GM15510 (cell line): ENCODE data around the gene ANP32B.

Source experiments
- POLR2A ChIP-seq: IDR thresholded peaks from 3 replicates; pipeline ENCODE4 v1.6.1; 2011; ENCODE audit warnings: borderline replicate concordance; ENCODE audit not compliant: insufficient read length; ENCODE audit errors: extremely low read depth

The ANP32B gene

DNA sequence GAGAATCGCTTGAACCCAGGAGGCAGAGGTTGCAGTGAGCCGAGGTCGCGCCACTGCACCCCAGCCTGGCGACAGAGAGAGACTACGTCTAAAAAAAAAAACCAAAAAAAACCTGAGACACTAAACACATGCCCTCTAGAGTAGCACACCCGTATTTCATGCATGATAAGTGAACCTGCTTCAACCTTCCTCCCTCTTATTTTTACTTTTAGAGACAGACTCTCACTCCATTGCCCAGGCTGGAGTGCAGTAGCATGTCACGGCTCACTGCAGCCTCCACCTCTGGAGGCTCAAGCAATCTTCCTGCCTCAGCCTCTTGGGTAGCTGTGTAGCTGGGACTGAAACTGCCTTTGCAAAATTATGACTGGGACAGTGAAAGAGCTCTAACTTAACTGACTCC, 55.8 kb downstream of the ANP32B start:
- TF ChIP-seq POLR2A = no peak

DNA sequence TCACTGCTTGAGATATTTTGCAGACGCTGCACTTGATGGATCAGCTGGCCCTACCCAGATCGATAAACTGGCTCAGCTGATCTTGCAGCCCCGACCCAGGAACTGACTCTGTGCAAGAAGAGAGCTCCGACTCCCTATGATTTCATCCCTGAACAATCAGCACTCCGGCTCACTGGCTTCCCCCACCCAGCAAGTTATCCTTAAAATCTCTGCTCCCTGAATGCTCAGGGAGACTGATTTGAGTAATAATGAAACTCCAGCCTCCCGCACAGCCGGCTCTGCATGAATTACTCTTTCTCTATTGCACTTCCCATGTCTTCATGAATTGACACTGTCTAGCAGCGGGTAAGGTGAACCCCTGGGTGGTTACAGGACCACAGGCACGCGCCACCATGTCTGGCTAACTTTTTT, 56.5 kb downstream of the ANP32B start:
- TF ChIP-seq POLR2A = no peak

DNA sequence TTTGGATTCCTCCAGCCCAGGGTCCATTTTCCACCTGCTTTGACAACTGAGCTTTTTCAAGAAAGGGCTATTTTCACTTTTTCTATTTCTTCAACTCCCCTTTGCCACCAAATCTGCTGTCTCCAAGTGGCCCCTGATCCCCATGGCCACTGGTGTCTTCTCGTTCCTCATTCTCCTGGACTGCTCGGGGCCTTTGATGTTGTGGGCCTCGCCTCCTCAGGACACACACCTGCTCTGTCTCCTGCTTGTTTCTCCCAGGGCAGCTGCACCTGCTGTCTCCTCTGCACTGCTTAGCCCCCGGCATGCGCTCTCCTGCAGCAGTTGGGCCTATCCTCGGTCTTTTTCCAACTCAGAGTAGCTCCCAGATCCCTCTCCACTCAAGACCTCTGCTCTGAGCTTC, 57.1 kb downstream of the ANP32B start:
- no peak for TF ChIP-seq POLR2A

DNA sequence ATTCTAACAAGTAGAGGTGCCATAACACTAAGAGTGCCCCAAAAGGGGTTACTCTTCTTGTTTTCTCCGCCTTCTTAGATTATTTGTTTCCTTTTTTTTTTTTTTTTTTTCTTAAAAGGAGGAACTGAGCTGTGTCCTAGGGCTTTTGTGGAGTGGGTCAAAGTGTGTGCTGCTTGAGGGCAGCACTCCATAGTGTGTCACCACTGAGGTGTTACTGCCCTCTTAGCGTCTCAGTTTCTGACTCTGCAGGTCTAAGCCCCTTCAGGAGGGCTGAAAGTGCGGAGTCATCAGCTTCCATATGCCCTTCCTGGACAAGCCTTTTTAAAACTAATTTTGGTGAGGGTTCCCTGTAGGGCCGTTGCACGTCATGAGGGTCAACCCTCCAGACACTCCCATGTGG, 60.8 kb downstream of the ANP32B start:
- TF ChIP-seq POLR2A = no peak

DNA sequence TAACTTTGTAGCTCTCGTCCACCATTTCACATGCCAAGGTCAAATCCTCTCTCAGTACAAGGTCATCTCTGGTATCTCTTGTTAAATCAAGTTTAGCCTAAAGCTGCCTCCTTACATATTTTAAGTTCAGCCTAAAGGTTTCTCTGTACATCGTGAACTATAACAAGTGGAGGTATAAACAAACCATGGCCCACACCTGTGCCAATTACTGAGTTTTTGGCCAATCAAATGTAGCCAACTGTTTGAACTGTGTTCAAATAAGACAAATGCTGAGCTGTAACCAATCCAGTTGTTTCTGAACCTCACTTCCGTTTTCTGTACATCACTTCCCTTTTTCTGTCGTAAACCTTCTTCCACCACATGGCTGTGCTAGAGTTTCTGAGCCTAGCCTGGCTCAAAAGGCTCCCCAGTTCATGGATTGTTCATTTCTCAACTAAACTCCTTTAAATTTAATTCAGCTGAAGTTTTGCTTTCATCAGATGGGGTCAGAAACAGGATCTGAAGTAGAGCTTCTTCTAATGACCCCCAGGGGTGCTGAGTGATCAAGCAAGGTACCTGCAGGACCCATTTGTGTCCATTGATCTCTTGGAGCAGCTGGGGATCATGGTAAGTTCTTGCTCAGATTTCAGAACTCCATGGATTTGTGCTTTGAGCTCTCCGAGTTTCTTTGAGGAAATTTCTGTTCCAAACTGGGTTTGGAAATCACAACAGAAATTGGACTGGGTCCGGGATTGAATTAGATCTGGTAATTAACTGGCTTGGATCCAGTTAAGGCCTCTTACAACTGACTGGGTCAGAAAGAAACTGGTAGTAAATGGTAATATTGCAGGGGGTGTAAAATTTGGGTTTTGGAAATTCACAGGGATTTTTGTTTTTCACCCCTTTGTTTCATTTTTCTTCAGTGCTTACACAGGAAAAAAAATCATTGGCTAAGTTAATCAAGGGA, 62.4 kb downstream of the ANP32B start:
- peak; percentile 20 for TF ChIP-seq POLR2A

GRCh38 chr9:98046180-98046543, 63.0 kb downstream of the ANP32B start:
- no peak for TF ChIP-seq POLR2A

GRCh38 chr9:98047002-98047401, 63.9 kb downstream of the ANP32B start:
- TF ChIP-seq POLR2A = no peak

DNA sequence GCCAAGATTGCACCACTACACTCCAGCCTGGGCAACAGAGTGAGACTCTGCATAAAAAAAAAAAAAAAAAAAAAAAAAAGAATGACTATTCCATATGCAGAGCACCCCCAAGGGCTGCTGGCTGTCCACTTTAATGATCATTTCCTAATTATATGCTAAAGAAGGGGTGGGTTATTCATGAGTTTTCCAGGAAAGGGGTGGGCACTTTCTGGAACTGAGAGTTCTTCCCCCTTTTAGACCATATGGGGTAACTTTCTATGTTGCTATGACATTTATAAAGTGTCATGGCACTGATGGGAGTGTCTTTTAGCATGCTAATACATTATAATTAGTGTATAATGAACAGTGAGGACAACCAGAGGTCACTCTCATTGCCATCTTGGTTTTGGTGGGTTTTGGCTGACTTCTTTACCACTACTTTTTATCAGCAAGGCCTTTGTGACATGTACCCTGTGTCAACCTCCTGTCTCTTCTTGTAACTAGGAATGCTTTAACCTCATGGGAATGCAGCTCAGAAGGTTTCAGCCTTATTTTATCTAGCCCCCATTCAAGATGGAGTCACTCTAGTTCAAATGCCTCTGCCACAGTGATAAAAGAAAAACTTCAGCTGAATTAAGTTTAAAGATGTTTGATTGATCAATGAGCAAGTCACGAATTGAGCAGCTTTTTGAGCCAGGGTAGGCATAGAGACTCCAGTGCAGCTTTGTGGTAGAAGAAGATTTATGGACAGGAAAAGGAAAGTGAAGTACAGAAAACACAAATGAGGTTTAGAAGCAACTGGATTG, 66.3 kb downstream of the ANP32B start:
- no peak for TF ChIP-seq POLR2A

DNA sequence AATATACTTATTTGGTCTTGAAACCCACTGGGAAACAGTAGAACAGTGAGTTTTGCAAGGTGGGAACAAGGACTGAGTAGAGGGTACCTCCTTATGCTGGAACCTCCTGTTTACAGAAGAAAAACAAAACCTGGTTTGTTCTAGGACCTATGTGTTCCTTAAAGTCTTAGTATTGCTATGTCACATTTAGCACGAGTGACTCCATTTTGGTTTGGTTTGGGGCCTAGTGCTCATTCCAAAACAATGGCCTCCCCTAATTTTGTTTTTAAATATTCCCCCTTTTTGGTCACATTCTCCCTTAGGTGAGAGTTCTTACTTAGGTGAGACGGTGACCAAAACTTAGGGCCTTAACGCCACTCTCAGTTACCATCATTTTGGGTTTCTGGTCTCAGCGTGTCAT, 67.2 kb downstream of the ANP32B start:
- TF ChIP-seq POLR2A = no peak

DNA sequence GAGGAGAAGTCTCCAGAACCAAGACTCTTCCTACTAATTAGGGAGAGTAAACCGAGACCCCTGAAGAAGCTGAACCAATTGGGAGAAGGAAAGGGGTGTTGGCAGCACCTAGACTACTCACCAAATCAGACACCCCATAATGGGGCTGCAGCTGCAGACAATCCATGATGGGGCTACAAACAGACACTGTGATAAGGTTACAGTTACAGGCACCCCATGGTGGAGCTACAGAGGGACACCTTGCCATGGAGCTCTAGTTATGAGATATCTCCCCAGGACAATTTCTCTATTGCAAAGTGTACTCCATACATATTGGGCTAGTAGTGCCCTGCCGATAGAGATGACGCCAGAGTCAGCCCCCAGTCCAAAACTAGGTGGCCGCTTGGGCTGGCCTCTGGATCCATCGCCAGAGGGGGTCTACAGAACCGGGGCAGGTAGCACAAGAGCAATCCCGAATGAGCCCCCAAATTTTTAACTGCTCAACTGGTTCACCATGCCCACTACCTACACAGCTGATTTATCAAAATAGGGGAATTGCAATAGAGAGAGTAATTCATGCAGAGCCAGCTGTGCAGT, 71.3 kb downstream of the ANP32B start:
- TF ChIP-seq POLR2A = no peak

DNA sequence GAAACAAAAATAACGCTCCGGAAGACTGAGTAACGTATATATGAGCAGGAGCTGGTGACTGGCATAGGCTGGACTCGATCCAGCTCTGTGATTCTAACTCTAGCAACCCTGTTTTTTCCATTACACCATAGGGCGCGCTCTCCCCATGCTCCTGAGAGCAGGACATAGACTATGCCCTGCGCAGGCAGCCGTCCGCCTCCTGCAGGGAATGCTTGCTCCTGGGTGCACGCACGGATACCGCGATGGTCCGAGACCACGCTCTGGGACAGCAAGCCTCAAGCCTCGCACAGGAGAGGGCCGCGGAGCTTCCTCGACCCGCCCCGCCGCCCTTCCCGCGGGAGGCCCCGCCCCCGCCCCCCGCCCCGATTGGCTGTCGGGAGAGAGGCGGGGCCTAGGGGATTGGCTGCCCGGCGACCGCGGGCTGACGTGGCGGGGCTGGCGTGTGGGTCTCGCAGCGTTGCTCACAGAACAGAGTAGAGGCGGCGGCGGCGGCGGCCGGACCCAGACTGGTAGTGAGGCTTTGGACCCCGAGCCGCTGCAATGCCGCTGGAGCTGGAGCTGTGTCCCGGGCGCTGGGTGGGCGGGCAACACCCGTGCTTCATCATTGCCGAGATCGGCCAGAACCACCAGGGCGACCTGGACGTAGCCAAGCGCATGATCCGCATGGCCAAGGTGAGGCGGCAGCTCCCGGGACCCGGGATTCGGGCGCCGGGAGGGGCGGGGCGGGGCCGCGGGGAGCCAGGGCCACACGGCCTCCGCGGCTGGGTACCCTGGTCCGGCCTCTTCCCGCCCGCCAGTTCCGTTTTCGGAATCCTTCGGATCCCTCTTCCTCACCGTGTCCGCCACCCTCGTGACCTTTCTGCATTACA, 73.4 kb downstream of the ANP32B start, which contains the start of gene NANS:
Gene NANS (plus strand): TSS at position 464 of the 869 bp plus-strand sequence. CDS start 77 bp downstream, at position 541.
- TF ChIP-seq POLR2A = peak; percentile 97

- no peak for TF ChIP-seq POLR2A
Measured at GRCh38 chr9:98057138-98057799, 74.1 kb downstream of the ANP32B start.

GRCh38 chr9:98062161-98062560, 79.0 kb downstream of the ANP32B start:
- no peak for TF ChIP-seq POLR2A
